ENCODE results near the gene ARHGEF26. TPM values are rescaled to one million over a fixed set of nuclear protein-coding genes. Genes with fewer than 3 reads are reported as not detected.

ARHGEF26 gene
- total RNA-seq, 2 donors from 2014 or later = 16.9 to 17.1 TPM

- Histone ChIP-seq H3K27ac (no peak overlapping the region), H3K36me3 (replicated peaks in 1 of 2; ENCODE audit: insufficient read depth in 1 of 2, low read depth in 2 of 2) (no peaks in the 10 kb centered on the region), H3K4me3 (no peak overlapping the region), H3K4me1 (no peaks in the 10 kb centered on the region), H3K27me3 (no peaks in the 10 kb centered on the region), H3K9me3 (no peaks in the 10 kb centered on the region)
- DNase-seq = no peak
- TF ChIP-seq CTCF (IDR thresholded peaks at IDR 0.05) = no peak
- no peak for TF ChIP-seq POLR2A (IDR thresholded peaks at IDR 0.05)
- intact Hi-C loops (cut with DNase I) = no loop called here
- no peak for ATAC-seq
Observed at GRCh38 chr3:154224866-154225265, 103.7 kb downstream of the ARHGEF26 start.

DNA sequence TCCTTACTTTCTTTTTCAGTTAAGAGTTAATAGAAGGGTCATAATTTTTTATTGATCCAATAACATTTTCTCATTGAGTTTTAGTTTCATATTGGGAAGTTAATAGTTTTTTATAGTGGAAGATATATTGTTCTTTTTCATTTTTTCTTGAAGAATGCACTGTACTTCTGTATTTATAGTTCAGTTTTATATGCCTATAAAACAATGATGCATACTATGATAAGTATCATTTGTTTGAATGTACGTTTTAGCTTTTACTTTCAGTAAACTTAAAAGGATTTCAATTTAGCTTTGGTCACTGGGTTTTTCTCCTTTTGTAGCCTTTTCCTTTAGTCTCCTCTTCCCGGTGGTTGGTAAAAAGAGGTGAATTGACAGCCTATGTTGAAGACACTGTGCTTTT, 104.3 kb downstream of the ARHGEF26 start:
- ATAC-seq = no peak
- no peak for TF ChIP-seq POLR2A (IDR thresholded peaks at IDR 0.05)
- no peak for TF ChIP-seq CTCF (IDR thresholded peaks at IDR 0.05)
- Histone ChIP-seq H3K4me1 (no peaks in the 10 kb centered on the region), H3K27me3 (no peaks in the 10 kb centered on the region), H3K27ac (no peak overlapping the region), H3K9me3 (no peaks in the 10 kb centered on the region), H3K4me3 (no peak overlapping the region), H3K36me3 (replicated peaks in 1 of 2; ENCODE audit: insufficient read depth in 1 of 2, low read depth in 2 of 2) (no peaks in the 10 kb centered on the region)
- intact Hi-C loops (cut with DNase I) = no loop called here
- DNase-seq = no peak
- WGBS, 2 donors = 81 to 89% methylated on average over 2 of the region's 2 CpGs

DNA sequence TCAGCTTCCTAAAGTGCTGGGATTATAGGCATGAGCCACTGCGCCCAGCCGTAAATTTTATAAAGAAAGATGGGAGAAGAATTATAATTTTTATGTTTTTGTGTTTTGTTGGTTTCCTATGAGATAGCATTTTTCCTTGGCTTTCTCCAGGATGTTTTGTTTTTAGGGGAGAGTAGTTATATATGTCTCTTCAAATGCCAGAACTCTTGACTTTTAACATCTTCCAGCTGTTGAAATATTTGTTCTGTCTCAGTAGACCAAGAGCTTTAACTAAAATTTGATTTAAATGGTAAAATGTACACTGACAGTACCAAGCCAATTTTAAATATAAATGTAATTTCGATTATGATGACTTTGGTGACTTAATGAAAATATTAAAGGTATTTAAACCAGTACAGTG, 106.3 kb downstream of the ARHGEF26 start:
- ATAC-seq (no peak), DNase-seq (no peak)
- H3K27ac ChIP-seq = no peak overlapping the region
- H3K4me1 ChIP-seq = no peaks in the 10 kb centered on the region
- no peaks in the 10 kb centered on the region for H3K36me3 ChIP-seq (replicated peaks in 1 of 2; ENCODE audit: insufficient read depth in 1 of 2, low read depth in 2 of 2)
- no peak overlapping the region for H3K4me3 ChIP-seq
- TF ChIP-seq POLR2A (IDR thresholded peaks at IDR 0.05) (no peak), CTCF (IDR thresholded peaks at IDR 0.05) (no peak)
- H3K27me3 ChIP-seq = no peaks in the 10 kb centered on the region
- H3K9me3 ChIP-seq = no peaks in the 10 kb centered on the region
- WGBS, 2 donors = 88% methylated on average over 3 of the region's 3 CpGs
- intact Hi-C loops (cut with DNase I) = no loop called here

DNA sequence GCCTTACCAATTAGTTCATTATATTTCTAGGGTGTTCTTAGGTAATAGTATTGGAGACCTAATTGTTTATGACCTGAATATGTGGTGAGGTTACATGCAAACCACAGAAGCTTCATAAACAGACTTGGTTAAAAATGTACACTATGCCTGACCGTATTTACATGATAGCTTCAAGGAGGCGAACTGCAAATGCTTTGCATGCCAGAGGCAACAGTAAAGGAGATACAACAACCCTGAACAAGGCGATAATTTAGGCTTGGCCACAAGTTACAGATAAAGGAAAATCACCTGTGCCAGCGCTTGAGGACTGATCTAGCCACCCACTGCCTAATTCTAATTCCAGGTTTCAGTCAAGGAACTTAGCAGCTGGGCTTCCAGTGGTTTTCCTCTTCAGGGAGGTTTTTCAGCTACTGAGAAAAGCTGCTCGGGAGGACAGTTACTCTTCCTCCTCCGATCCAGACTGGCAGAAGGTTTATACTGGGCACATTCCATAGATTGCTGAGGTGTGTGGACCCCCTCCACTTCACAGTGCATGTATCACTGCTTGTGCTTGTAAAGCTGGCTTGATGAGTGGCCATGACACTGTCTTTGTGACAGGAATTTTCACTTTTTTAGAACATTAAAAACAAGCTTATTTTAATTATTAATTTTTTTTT, 107.5 kb downstream of the ARHGEF26 start:
- Histone ChIP-seq H3K36me3 (replicated peaks in 1 of 2; ENCODE audit: insufficient read depth in 1 of 2, low read depth in 2 of 2) (no peaks in the 10 kb centered on the region), H3K9me3 (no peaks in the 10 kb centered on the region), H3K4me3 (no peak overlapping the region), H3K27ac (no peak overlapping the region), H3K27me3 (no peaks in the 10 kb centered on the region), H3K4me1 (no peaks in the 10 kb centered on the region)
- no peak for ATAC-seq
- TF ChIP-seq POLR2A (IDR thresholded peaks at IDR 0.05) = no peak
- no peak for TF ChIP-seq CTCF (IDR thresholded peaks at IDR 0.05)
- intact Hi-C loops (cut with DNase I) = no loop called here
- DNase-seq = no peak
- WGBS, 2 donors = 66 to 81% methylated on average over 6 of the region's 6 CpGs

DNA sequence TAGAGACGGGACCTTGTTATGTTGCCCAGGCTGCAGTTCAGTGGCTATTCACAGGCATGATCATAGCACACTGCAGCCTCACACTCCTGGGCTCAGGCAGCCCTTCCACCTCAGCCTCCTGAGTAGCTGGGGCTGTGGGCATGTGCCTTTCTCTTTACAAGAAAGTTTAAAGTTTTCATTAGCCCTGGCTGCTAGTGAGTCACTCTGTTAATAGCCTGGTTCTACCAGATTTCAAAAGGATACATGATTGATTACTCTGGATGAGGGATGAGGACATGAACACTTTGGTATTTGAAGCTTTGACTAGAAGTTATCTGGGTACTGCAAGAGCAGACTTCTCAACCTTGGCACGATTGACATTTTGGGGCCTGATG, 108.0 kb downstream of the ARHGEF26 start:
- intact Hi-C loops (cut with DNase I) = no loop called here
- Histone ChIP-seq H3K27ac (no peak overlapping the region), H3K4me3 (no peak overlapping the region), H3K36me3 (replicated peaks in 1 of 2; ENCODE audit: insufficient read depth in 1 of 2, low read depth in 2 of 2) (no peaks in the 10 kb centered on the region), H3K27me3 (no peaks in the 10 kb centered on the region), H3K4me1 (no peaks in the 10 kb centered on the region), H3K9me3 (no peaks in the 10 kb centered on the region)
- DNase-seq (no peak), ATAC-seq (no peak)
- WGBS, 2 donors = 86 to 87% methylated on average over 2 of the region's 2 CpGs
- TF ChIP-seq CTCF (IDR thresholded peaks at IDR 0.05) = no peak

Data from body of pancreas (tissue), 4 donors.